Hematopoietic multipotent progenitor cell treated with erythropoietin and hydrocortisone succinate and interleukin-3 and kit ligand, for 15 days (in vitro differentiated cells): ENCODE measurements around the gene IL34.
"Not testable (repeated sequence)": the region's sequence is repeated elsewhere in the genome, so short reads cannot be mapped to it uniquely, and the experiment has no call there.

Experiments
- DNase-seq: peaks from one replicate; pipeline ENCODE4 v3.0.0-alpha.2; 2015; ENCODE audit warnings: low spot score

IL34 gene

DNA sequence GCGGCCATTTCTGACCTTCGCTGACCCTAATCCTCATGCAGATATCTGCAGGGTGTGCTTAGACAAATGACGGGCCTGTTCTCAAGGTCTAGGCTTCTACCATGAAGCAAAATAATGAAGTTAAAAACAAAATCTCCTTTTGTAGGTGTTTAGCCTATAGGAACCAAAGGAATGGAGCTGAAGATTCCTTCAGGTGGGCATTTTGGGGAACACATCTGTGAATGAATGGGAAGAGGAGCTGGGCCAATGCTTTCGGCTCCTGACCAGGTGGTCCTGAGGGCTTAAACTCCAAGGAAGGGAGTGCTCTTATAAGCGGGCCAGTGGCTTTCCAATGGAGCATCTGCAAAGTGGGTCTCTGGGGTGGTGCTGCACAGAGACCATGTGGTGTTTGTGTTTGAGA lies 14.1 kb upstream of the IL34 start:
- no peak for DNase-seq

DNA sequence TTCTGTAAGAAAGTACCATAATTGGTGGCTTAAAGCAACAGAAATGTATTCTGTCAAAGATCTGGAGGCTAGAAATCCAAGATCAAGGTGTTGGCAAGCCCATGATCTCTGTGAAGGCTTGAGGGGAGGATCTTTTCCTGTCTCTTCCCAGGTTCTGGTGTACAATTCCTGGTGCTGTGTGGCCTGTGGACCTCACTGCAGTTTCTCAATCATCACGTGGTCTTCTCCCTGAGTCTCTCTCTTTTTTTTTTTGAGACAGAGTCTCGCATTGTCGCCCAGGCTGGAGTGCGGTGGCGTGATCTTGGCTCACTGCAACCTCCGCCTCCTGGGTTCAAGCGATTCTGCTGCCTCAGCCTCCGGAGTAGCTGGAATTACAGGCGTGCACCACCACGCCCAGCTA lies 12.7 kb upstream of the IL34 start:
- not testable (repeated sequence) for DNase-seq

DNA sequence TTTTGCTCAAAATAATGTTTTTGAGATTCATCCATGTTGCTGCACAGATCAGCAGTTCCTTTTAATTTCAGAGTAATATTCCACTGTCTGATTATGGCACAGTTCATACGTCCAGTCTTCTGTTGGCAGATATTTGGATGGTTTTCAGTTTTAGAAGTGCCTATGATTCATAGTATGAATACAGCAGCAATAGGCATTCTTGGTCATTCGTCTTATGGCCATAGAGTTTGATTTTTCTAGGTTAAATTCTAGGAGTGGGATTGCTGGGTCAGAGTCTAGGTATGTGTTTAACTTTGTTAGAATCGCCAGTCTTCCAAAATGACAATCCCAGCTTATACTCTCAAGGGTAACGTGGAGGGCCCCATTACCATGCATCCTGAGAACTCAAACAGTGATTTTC lies 11.5 kb upstream of the IL34 start:
- no peak for DNase-seq

DNA sequence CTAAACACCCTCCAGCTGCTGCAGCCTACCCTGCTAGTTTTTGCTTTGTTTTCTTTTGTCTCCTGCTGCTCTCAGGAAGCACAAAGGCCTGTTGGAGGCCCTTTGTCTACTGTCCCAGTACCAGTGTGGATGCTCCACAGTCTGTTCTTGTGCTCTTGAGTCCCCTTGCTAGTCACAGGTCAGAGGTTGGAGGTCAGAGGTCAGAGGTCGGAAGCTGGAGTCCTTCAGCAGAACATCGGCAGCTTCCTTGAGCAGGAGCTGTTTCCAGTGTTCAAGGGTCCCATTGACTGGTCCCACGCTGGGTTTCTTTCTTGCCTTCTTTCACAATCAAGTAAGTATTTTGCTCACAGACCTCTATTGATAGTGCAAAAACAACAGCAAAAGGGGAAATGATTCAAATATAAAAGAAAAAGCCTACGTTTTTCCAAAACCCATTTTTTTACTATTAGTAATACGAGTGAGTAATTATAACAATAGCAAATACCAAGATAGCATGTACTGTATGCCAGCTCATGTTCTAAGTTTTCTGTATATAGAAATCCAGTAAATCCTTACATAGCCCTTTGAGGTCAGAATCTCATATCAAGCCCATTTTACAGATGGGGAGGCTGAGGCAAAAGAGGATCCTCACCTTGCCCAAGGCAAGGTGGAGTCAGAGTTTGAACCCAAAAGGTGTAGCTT lies 10.9 kb upstream of the IL34 start:
- no peak for DNase-seq

DNA sequence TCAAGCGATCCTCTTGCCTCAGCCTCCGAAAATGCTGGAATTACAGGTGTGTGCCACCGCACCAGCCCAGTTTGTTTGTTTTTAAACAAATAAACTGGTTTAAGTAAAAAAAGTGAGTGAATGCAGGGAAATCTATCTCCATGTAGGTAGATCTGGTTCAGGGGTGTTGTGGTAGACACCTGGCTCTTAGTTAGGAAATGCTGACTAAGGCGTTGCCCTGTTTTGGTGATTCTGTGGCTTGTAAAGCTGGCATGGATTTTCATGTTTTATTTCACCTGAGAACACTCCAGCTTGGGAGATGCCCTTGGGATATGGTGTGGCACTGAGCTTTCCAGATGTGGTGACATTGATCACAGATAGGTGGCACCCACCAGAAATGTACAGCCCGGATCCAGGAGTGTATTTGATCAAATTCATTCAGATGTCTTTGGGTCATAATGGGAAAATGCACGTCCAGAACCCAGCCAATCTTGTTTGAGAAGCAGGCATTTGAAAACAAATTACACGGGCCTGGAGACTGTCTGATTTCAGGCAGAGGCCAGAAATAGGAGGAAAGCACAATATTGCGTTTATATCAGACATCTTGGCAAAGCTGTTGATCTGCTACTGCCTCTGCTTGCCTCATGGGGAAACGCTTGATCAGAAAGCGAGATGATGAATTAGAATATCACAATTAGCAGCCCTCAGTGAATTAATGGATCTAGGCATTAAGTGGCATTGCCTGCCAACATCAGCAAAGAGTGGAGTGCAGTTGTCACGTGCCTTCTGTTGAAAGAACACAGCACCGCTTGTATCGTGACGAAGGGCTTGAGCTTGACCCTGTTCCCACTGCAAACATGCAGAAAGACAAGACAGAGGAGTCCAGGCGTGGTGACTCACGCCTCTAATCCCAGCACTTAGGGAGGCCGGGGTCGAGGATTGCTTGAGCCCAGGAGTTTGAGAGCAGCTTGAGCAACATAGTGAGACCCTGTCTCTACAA lies 7.3 kb upstream of the IL34 start:
- DNase-seq, result no peak

DNA sequence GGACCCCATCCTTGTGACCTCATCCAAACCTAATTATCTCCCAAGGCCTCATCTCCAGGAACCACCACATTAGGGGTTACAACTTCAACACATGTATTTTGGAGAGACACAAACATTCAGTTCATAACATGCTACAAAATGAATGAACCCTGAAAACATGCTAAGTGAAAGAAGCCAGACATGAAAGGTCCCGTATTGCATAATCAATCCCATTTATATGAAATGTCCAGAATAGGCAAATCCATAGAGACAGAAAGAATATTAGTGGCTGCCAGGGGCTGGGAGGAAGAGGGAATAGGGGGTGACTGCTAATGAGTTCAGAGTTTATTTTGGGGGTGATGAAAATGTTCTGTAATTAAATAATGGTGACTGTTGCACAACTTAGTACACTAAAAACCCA lies 3.7 kb upstream of the IL34 start:
- DNase-seq, result no peak

DNA sequence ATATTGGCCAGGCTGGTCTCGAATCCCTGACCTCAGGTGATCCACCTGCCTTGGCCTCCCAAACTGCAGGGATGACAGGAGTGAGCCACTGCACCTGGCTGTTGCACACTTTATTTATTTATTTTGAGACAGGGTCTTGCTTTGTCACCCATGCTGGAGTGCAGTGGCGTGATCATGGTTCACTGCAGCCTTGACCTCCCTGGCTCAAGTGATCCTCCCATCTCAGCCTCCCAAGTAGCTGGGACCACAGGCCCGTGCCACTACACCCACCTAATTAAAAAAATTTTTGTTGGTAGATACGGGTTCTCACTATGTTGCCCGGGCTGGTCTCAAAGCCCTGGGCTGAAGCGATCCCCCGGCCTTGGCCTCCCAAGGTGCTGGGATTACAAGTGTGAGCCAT lies 3.1 kb upstream of the IL34 start:
- not testable (repeated sequence) for DNase-seq

DNA sequence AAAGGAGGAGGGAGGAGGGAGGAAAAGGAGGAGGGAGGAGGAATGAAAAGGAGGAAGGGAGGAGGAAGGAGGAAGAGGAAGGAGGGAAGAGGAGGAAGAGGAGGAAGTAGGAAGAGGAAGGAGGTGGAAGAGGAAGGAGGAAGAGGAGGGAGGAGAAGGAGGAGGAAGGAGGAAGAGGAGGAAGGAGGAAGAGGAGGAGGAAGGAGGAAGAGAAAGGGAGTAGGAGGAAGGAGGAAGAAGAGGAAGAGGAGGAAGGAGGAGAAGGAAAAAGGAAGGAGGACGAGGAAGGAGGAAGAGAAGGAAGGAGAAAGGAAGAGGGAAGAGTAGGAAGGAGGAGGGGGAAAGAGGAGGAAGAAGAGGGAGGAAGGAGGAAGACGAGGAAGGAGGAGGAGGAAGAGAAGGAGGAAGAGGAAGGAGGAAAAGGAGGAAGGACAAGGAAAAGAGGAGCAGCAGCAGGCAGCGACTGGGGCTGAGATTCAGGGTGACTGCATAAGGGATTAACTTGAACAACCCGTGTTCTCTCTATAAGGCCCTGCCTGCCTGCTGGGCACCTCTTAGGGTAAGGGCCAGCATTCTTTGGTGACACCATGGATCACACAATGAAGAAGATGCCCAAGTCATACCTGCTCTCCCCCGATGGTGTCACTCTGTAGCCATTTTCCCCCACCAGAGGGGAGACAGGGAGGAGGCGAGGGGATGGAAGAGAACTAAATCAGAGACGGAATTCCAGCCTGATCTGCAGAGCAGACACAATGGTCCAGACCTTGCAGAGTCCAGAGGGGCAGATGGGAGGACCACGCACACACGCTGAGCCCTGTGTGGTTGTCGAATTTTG lies 1.4 kb upstream of the IL34 start:
- DNase-seq, result no peak

DNA sequence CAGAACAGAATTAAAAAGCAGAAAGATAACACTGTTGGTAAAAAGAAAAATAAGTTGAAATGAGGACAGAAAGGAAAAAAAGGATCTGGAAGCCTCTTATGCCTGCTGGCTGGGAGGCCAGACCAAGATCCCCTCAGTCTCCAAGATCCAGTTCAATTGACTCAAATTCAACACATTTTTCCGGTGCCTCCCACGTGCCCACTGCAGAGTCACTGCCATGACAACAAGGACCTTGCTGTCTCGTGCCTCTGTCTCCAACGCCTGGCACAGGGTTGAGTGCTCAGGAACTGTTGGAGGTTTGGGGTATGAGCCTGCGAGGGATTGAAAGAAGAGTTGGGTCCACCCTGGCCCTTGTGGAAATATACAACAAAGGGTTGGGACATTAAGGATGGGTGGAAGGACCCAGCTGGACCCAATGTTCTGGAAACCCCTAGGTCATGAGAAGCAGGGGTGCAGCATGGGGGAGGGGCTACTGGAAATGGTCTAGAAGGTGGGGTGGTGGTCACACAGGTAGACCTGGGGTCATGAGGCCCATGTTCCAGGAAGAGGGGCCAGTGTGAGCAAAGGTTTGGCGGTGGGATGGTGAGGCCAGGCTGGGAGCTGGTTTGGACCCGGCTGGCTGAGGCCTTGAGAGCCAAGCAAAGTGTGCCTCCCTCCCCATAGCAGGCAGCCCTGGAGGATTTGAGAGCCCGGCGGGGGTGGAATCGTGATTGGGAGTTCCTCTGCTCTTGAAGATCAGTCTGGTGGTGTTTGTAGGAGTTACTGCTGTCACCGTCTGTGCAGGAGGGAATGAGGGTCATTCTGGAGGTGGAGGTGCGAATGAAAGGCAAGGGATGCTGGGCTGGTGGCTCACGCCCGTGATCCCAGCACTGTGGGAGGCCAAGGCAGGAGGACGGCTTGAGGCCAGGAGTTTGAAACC lies 1.3 kb downstream of the IL34 start:
- no peak for DNase-seq

DNA sequence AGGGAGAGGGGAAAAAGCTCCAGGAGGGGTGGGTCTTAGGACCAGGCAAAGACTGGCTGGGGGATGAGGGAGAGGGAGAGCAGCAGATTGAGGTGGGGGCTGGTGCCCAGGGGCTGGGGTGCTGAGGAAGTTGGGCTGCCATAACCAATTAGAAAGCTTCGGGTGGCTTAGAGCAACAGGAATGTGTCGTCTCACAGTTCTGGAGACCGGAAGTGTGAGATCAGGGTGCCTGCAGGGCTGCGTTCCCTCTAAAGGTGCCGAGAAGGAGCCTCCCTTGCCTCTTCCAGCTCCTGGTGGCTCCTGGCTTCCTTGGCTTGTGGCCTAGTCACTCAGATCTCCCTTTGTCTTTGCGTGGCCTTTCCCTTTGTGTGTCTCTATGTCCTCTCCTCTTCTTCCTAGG lies 2.2 kb downstream of the IL34 start:
- DNase-seq, result no peak

DNA sequence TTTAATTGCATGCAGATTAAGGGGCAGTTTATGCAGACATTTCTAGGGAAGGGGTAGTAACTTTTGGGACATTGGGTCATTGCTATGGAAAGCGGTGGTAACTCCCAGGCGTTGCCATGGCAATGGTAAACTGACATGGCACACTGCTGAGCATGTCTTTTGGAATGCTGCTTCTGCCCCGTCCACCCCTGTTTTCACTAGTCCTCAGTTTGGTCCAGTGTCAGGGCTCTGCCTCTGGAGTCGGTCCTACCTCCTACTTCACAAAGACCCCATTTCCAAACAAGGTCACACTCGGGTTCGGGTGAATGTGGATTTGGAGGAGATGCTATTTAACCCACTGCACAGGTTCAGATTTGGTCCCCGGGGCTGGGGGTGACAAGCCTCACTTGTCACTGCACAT lies 2.9 kb downstream of the IL34 start:
- no peak for DNase-seq

DNA sequence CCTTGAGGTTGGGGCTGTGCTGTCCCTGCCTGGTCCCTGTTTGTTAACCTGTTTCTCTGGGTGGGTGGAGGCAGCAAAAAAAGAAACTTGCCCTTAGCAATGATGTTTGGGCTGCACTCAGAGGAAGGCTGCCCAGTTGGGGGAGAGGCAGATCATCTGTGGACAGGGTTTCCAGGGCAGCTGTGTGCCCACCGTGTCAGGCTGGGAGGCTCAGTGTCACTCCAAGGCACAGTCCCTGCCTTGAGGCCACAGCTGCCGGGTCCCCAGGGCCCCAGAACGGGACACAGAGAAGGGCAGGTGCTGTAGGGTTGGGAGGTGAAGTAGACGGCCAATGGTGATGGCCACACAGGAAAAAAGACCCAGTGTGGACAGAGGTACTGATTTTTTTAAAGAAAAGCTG lies 3.9 kb downstream of the IL34 start:
- DNase-seq, result no peak

DNA sequence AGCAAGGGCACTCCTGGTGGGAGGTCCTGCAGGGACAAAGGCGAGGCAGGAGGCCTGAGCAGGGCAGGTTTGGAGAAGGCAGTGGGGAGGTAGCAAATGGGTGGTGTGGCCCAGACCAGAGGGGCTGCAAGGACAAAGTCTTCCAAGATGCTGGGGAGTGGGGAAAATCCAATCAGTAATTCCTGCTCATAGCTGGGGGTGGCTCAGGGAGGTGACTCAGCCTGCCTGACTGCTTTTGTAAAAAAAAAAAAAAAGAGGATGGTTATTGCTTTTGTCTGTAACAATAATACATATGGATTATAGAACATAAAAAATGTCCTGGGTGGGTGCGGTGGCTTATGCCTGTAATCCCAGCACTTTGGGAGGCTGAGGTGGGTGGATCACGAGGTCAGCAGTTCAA lies 5.2 kb downstream of the IL34 start:
- DNase-seq, result no peak

DNA sequence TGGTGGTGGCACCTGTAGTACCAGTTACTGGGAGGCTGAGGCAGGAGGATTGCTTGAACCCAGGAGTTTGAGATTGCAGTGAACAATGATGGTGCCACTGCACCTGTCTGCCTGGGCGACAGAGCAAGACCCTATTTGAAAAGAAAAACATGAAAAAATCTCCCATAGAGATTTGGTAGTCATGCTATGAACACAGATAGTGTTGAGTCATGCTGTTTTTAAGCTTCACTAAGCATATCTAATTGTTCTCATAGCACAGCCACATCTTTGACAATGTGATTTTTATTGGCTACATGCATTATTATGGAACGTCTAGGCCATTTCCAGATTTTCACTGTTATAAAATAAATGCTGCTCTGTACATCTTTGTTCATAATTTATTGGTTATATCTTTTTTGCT lies 6.0 kb downstream of the IL34 start:
- no peak for DNase-seq

DNA sequence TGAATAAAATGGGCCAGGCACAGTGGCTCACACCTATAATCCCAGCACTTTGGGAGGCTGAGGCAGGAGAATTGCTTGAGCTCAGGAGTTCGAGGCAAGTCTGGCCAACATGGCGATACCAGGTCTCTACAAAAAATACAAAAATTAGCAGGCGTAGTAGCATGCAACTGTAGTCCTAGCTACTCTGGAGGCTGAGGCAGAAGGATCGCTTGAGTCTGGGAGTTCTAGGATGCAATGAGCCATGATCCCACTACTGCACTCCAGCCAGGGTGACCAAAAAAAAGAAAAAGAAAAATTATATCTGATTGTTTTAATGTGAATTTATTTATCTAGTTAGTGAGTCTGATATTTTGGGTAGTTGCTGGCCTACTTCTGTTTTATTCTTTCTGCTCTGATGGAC lies 7.0 kb downstream of the IL34 start:
- no peak for DNase-seq

DNA sequence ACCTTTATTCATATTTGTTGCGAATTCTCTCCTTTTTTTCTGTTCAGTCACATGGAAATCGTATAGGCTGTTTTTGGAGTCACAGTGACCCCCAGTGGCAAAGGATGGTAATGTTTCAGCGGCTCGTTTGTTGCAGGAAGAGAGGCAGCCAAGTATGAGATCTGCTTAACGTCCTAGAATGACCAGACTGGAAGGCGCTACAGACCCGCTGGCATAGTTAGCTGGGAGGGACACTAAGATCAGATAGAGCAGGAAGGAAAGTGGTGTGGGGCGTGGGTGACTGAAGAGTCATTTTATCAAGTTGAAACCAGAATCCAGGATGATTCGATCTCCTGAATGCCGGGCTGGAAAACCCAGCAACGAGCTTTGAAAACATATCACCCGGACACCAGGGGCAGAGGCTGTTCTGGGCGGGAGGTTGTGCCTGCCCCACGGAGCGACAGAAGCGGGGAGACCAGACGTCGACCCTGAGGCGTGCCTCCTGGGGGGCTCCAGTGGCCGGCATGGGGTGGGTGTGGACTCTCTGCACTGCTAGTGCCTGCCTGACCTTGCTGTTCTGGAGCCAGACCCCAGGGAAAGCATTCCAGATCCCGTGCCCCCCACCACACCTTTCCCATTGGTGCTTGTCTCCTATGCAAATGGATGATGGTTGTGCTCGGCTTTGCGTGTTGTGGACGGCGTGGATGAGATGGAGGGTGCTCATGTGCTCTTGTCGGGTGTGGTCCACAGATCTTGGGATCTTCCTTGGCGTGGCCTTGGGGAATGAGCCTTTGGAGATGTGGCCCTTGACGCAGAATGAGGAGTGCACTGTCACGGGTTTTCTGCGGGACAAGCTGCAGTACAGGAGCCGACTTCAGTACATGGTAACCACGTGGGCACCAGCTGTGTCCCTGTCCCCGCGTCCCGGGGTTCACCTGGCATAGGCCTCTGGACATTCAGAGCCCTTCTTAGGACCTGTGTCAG lies 7.7 kb downstream of the IL34 start:
- peak; percentile 81 for DNase-seq

DNA sequence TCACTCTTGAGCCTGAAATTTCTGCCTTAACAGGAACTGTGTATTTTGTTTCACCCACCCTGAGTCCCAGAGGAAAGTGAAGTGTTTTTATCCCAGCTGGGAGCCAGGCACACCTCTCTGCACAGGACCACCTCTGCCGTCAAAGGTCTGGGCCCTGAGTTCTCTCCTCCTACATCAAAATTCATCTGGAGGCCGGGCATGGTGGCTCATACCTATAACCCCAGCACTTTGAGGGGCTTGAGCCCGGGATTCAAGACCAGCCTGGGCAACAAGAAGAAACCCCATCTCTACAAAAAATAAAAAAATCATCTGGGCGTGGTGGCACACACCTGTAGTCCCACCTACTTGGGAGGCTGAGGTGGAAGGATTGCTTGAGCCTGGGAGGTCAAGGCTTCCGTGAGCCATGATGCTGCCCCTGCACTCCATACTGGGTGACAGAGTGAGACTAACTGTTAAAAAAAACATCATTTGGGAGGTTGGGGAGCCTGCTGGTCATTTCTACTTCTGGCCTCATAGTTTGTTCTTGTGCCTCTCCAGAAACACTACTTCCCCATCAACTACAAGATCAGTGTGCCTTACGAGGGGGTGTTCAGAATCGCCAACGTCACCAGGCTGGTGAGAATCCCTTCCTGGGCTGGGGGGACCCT lies 9.8 kb downstream of the IL34 start:
- no peak for DNase-seq

DNA sequence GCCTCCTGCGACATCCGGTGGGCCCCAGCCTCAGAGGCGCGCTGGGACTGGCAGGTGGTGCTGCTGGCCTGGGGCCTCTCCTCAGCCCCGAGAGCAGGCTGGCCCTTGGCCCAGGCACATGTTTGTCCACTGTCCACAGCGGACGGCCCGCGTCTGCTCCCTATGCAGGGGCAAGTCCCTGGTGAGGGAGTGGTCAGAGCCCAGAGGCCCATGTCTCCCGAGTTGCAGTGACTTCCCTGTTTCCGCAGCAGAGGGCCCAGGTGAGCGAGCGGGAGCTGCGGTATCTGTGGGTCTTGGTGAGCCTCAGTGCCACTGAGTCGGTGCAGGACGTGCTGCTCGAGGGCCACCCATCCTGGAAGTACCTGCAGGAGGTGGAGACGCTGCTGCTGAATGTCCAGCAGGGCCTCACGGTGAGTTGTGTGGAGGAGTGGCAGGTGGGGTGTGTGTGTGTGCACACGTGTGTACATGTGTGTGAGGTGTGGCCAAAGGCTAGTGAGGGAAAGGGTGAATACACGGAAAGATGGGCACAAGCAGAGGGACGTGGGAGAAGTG lies 10.4 kb downstream of the IL34 start:
- DNase-seq, result no peak

DNA sequence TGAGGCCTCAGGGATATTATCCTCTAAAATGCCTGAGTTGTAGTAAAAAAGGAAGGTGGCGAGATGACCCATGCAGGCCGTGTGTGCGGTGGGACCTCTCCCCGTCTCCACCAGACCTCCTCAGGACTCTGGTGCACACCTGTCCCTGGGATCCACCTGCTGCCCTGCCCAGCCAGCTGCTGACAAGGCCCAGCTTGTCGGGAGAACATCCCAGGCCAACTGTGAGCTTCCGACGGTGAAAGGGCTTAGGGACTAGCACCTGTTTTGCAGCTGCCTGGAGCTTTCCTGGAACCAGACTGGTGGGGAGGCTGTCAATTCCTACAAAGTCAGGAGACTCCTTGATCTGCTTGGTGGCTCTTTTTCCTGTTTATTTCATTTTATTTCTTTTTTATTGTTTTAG lies 11.6 kb downstream of the IL34 start:
- DNase-seq, result no peak

DNA sequence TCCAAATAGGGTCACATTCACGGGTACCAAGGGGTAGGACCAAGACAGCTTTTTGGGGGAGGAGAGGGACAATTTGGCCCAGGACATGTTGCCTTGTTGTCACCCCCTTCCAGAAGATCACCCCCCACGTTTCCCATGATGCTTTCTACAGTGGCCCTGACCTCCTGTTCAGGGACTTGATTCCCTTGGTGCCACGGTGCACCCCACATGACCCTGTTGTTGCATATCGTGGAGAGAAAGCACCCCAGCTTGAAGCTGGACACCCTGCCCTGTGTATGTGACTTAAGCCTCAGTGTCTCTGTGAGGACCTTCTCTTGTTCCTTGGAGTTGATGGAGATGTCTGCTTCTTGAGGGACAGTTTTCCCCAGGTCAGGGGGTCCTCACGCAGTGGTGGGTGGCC lies 12.6 kb downstream of the IL34 start:
- DNase-seq, result no peak
